GM18508 (cell line): ENCODE data around the gene ALDH9A1.
"Not testable (repeated sequence)": the region's sequence is repeated elsewhere in the genome, so short reads cannot be mapped to it uniquely, and the experiment has no call there.

Experiments
- ATAC-seq: cut with Tn5 transposase; IDR thresholded peaks from one replicate; pipeline ENCODE4 v1.9.1; 2021; ENCODE audit warnings: moderate number of reproducible peaks; ENCODE audit not compliant: insufficient read depth, unreplicated experiment

ALDH9A1 gene

DNA sequence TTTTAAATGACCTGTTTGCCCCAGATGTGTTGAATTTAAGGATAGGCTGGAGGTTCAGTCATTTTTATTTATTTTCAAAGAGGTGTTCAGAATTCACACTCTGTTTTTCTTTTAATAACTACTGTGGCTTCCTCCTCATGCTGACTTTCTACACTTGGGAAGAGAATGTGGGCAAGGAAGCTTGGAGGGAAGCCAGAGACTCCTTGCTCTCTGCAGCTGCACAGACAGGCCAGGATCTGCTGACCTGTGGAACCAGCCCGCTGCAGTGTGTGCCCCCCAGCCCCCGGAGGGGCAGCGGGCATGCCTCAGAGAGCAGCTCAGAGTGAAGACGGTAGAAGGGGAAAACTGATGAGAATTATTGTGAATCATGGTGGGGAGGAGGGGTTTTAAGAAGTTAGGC is 50.4 kb downstream of the ALDH9A1 start:
- ATAC-seq = no peak

DNA sequence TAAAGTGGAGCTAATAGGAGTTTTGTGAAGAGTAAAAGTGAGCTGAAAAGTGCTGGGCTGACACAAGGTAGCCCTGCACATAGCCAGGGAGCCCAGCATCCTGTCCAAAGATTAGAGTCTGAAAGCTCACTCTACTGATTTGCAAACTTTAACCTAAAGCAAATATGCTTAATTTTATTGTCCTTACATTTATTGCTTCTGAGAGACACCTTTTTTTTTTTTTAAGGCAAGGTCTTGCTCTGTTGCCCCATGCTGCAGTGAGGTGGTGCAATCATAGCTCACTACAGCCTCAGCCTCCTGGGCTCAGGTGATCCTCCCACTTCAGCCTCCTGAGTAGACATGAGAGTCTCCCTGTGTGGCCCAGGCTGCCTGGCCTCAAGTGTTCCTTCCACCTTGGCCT is 50.8 kb downstream of the ALDH9A1 start:
- no peak for ATAC-seq

DNA sequence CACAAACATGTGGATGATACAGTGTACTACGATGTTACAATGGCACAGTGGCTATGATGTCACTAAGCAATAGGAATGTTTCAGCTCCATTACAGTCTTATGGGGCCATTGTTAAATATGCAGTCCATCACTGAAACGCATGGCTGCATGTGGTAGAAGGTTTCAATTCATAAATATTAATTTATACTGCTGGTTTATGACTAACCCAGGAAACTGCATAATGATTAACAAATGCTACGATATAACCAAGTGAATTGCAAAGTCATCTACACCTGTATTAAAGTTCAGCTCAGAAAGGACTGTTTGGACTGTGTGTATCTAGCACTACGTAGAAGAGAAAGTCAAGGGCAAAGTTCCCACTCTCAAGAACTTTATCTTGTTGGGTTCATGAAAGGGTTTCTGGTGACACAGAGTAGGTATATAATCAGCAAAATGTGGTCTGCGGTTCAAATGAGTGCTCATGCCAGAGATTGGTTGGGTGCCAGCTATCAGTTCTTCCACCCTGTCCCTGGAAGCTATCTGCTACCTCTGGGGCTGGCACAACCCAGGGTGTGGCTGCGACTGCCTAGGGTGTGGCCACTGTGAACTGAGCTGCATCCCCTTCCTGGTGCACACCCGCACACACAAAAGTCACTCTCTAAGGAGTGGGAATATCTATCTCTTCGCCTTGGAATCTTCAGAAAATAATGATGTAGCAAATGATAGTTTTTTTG is 52.6 kb downstream of the ALDH9A1 start:
- ATAC-seq = peak; percentile 46

DNA sequence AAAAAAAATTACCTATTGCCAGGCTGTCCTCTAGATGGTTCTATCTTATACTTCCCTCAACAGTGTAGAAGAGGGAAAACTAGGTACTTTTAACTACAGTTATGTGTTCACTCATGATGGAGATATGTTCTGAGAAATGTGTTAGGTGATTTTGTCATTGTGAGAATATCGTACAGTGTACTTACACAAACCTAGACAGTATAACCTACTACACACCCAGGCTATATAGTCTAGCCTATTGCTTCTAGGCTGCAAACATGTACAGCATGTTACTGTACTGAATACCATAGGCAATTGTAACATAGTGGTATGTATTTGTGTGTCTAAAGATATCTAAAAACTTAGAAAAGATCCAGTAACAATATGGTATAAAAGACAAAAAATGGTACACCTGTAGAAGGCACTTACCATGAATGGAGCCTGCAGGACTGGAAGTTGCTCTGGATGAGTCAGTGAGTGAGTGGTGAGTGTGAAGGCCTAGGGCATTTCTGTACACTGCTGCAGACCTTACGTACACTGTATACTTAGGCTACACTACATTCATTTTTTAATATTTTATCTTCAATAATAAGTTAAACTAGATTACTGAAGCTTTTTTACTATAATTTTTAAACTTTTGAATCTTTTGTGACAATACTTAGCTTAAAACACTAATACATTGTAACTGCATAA is 54.2 kb downstream of the ALDH9A1 start:
- no peak for ATAC-seq

DNA sequence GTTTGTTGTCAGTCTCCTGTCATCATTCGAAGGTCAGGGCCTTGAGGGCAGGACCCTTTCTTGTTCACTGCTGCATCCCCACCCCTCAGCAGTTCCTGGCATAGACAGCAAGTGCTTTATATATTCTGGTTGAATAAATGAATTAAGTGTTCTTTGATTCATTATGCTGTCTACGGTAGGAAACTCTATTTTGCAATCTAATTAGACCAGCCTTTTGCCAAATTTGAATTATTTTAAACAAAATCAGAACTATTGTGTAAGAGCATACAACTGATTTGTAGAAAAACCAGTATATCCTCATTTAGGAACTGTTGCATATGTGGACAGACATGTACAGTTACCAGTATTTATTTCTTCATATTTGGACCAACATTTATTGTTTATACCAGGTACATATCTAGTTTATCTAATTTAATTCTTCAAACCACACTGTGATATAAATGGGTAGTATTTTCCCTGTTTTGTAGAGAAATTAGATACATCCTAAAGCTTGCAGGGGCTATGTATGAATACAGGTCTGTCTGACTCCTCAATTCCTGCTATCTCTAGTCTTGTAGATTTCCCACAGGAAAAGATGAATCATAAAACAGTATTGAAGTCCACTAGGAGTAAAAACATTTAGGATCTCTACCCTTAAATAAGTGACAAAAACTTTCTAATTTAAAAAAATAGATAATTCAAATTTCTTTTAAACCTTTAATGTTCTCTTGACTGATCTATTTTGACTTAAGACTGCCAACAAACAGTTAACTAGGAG is 57.0 kb downstream of the ALDH9A1 start:
- ATAC-seq = no peak

DNA sequence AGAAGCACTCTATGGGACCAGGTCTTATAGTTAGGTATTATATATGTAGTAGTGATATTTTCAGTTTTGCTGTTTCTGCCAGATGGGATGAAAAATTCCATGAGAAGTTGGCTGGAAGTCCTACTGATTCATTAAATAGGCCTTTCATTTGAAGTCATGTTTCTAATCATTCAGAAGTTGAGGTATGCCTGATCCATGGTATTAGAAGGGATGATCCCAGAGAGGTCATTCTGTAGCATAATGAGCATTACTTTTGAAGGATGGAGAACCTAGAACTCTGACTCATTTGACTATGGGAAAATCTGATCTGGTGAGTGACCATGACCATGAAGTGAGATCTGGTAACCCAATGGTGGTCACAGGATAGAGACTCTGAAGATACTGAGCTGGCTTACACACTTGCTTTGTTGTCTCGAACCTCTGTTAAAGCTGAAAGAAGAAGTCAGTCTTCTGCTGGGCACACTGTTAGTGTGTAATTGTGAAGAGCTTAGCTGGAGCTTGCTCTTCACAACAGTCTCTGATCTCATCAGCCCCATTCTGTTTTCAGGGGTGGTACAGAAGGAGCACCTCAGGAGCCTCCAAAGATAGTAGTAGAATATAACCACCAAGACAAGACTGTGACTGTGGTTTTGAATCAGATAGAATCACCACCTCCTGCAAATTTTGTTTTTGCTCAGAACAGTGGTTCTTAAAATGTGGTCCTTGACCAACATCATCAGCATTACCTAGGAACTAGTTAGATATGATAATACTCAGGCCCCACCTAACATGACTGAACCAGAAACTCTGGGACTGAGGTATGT is 58.3 kb downstream of the ALDH9A1 start:
- no peak for ATAC-seq

DNA sequence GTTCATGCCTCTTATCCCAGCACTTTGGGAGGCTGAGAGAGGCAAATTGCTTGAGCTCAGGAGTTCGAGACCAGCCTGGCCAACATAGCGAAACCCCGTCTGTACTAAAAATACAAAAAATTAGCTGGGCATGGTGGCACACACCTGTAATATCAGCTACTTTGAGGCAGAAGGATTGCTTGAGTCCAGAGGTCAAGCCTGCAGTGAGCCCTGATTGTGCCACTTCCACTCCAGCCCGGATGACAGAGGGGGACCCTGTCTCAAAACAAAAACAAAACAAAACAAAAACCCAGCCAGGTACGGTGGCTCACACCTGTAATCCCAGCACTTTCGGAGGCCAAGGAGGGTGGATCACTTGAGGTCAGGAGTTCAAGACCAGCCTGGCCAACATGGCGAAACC is 60.2 kb downstream of the ALDH9A1 start:
- ATAC-seq = not testable (repeated sequence)

DNA sequence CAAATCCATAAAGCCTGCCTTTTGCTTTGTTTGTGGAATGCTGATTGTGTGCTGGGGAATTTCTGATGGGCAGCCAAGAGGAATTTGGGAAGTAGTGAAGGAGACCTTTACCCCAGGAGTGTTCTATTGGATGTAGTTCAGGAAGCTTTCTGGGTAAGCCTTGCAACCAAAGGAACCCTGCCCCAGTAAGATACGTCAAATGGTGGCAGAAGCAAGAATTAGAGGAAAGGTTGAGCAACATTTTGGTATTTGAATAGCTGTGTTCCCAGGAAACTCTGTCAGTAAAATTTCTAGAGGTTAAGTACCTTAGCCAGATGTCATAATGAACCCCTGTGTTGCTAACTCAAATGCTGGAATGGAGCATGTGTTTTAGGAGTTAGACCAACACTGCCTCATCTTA is 60.9 kb downstream of the ALDH9A1 start:
- no peak for ATAC-seq

DNA sequence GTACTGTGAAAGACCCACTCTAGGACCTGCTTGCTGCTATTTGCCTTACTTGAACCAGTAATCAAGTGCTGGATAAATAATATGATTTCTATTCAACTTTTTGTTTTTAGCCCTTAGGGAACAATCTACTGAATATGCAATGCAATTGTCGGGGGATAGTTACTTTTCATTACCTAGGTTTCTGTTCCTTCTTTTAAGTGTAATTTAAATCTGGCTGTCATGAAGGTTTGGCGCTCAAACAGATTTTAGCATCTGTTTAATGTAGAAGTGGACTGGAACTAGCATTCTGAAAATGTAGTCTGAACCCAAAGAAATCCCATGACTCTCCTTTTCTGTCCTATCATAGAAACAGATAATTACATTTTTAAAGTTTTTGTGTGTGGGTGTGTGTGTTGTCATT is 62.5 kb downstream of the ALDH9A1 start:
- ATAC-seq = no peak

DNA sequence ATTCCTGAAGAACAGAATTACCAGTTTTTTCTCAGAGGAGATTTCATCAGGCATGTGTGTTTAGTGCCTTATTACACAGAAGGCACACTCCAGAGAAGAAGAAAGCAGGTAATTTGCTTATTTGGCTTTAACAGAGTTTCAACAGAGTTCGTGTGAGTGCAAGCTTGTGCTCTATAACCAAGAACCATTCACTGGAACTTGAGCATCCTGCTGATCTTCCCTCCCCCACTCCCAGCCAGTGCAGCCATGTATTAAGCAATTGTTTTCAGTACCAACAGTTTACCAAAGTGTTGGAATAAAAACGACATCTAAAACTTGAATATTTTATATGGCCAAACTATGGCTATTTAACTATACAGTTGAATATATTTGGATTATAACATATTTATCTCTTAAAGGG is 63.0 kb downstream of the ALDH9A1 start:
- no peak for ATAC-seq

DNA sequence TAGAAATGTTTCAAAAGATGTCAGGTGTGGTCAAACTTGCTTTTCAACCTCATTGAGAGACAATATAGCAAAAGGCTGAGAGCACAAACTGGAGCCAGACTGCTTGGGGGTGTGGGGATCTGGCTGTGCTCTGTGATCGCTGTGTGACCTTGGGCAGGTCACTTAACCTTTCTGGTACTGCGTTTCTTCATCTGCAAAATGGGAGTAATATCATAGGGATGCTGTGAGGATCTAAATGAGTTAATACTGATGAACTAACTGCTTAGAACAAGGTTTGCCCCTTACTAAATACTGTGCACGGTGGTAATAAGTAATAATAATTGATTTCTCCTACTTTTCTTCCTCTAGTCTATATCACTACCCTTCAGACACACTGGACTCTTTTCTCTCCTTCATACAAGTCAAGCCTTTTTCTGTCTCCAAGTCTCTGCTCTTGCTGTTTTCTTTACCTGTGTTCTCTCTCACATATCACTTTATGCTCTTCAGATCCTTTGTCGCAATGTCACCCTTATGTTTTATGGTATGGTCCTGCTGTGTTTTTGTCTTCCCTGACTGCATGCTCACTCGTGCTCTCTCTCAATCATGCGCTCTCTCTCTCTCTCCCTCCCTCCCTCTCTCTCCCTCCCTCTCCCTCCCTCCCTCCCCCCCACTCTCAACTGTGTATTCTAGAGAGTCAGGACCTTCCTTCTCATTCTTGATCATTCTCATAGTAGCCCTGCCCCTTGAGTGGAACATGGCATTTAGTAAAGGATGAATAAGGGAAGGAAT is 64.0 kb downstream of the ALDH9A1 start:
- no peak for ATAC-seq

DNA sequence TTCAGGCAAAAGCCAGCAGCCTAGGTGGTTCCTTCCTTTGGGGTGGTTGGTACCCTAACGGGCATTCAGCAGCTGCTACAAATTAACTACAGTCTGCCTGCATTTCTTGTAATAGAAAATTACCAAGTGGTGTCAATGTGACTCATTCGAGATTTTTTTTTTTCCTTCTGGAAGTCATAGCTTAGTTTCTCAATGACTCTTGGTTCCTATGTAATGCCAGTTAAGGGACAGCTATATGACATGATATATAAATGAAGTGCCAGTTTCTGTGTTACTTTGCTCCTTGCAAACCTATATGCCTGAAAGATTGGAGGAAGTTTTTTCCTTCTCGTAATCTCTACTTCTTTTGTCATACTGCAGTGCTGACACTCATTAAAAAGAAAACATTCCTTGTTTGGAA is 64.7 kb downstream of the ALDH9A1 start:
- ATAC-seq = peak; percentile 28

DNA sequence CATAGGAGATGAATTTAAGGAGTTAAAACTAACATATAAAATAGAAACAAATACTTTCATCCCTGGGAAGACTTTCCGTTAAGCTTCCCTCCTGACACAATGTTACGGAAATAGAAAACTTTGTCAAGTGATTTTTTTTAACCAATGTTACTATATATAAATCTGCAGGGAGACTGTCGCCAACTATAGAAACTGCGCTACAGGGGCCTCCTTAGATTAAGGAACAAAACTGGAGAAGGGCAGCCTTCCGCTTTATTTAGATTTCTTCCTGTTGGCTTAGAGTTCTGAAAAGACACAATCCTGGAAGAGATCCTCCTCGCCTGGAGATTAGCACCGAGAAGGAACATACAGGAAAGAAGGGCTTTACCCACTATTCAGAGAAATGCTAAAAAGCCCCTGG is 65.9 kb downstream of the ALDH9A1 start:
- no peak for ATAC-seq

DNA sequence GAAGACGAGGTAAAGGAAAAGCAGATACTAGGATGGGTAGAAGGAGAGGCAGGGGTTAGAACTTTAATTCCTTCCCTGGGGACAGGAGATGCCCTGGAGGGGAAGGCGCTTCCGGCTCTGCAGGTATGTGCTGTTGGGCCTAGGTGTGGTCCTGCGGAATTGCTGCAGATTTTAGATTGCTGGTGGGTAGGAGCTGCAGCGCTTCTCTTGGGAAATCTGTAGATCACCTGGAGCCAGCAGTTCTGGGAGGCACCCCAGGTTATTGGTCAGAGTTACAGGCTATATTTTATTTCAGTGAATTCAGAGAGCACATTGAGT is 66.3 kb downstream of the ALDH9A1 start:
- no peak for ATAC-seq

DNA sequence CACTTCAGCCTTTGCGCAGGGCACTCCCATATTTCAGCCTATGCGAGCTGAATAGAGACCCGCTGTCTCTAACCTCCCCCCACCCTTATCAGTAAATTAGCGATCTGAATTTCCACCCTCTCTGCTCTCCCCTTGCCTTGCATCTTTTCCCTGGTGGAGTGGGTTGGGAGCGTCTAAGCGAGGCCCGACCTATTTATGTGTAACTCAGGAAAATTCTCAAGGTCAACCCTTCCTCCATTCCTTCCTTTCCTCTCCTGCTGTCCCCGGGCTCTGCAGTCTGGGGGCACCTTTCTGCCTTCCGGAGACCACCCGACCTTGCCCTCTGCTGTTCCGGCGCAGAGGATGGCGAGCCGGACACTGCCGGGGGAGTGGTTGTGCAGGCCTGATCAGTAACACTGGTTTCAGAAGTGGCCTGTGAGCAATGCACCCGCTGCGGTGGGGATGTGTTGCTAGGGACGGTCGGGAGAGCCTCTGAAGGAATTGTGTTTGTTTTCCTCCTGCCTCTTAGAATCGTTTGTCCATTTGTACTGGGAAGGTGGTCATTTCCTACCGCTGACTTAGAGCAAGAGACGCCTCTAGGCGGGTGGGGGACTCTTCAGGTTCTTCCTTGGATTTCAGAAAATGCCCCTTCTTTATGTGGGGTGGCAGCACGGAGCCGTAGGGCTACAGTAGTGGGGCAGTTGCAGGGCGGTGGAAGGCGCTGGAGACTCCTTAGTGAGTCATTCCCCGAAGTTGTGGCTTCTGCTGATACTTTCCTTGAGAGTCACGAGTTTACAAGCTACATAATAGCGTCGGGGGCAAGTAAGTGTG is 66.8 kb downstream of the ALDH9A1 start:
- ATAC-seq = peak; percentile 37

DNA sequence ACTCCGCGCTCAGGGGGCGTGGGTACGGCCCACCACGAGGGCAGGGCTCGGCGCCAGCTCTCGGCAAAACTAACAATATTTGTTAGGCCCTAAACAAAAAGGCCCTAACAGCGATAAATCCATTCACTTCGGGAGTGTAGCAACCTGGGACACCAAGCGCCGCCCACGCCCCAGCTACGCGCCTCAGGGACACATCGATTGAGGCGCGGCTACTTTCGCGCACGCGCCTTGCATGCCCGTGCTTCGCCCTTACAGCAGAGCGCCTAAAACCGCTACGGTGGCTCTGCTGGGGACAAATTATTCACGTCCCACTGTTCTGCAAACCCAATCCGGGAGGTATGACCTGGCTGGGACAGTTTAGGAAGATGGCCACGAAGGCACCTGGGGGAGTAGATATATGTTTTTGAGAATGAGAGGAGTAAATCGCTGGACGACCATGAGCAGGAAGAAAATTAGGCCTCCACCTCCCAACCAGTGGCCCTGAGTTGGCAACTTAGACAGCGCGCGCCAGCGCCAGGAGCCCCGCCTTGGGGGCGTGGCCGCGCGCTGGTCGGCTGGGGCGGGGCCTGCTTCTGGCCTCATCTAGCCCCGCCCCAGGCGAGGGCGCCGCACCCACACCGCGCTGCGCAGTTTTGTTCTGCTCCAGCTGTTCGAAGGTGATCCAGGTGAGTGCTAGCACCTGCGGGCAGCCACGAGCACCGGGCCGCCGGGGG is 67.6 kb downstream of the ALDH9A1 start, which contains the start of gene MGST3:
Gene MGST3 (plus strand): TSS at position 606 of the 713 bp plus-strand sequence. CDS start 18,614 bp downstream, outside the sequence.
- peak; percentile 41 for ATAC-seq

DNA sequence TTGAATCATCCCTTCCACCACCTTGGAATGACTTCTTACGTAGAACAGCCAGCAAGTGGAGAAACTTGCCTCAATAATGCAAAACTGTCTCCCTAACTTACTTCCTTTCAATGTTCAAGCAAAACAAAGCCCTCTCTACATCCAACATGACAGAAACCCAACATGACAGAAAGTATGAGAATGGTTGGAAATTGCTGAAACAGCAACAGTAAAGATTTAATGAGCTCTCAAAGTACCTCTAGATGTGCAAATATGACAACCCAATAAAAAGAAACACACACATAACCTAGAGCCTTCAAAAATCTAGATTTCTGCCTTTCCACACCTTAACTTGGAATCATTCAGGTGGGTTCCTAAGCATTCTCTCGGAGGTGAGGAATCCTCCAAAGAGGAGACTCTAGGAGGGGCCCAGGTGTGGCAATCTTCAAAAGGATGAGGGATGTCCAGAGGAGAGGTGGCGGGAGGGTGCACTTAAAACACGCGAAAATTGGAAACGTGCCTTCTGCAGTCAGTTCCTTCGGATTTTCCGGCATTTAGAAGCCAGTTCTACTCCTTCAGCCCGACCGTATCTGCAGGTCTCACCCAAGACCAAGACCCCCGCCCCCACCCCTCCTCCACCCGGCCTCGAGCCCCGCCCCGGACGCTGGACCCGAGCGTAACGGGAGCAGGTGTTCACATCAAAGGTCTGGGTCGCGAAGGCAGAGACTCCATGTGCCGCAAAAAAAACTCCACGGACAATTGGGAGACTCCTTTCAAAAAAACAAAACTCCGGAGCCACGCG is 68.3 kb downstream of the ALDH9A1 start:
- no peak for ATAC-seq

DNA sequence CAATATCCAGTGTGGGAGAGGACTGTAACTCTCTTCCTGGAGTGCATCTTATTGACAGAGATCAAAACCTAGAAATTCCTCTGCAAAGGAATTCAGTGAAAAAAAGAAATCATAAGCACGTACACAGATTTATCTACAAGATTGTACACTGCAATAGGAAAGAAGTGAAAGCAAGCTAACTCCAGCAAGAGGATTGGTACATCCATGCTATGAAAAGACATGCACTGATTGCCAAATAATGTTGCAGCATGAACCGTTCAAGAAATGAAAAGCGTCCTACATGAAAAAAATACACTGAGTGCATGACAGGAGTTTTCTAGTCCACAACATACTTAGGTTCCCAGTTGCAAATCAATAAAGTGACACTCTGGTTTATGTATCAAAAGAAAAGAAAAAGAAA is 69.2 kb downstream of the ALDH9A1 start:
- ATAC-seq = no peak
